IgD-negative memory B cell (primary cell): ENCODE data around the gene YJU2. TPM values are rescaled to one million over a fixed set of nuclear protein-coding genes. Genes with fewer than 3 reads are reported as not detected.

Experiments used
- H3K27ac Mint-ChIP-seq, 3 donors: one replicate each; pipeline ENCODE4 v1.8.0; 2020 to 2022; ENCODE audit warnings: mild to moderate bottlenecking in 3 of 3, mixed read lengths in 3 of 3, moderate library complexity in 1 of 3
- H3K27me3 Mint-ChIP-seq: one replicate; pipeline ENCODE4 v1.8.0; 2021; ENCODE audit warnings: mixed read lengths
- H3K36me3 Mint-ChIP-seq: one replicate; pipeline ENCODE4 v1.8.0; 2020; ENCODE audit warnings: mild to moderate bottlenecking, mixed read lengths
- H3K4me1 Mint-ChIP-seq, 3 donors: one replicate each; pipeline ENCODE4 v1.8.0; 2020 to 2022; ENCODE audit warnings: mixed read lengths in 3 of 3, mild to moderate bottlenecking in 1 of 3
- H3K4me3 Mint-ChIP-seq, 4 donors: one replicate each; pipeline ENCODE4 v1.8.0; 2020 to 2022; ENCODE audit warnings: mild to moderate bottlenecking in 4 of 4, mixed read lengths in 4 of 4, moderate library complexity in 3 of 4
- H3K9me3 Mint-ChIP-seq, 3 donors: one replicate each; pipeline ENCODE4 v1.8.0; 2020 to 2021; ENCODE audit warnings: mixed read lengths in 3 of 3, mild to moderate bottlenecking in 1 of 3
- polyA plus RNA-seq: library from polyadenylated mRNA; unstranded; fragments of 300-500 nt; fragmentation: Illumina TruSeq; gene quantifications from one replicate; pipeline ENCODE4 v1.2.3, GENCODE V29; 2021

Gene YJU2
- polyA plus RNA-seq, 1 donor from 2014 or later = 45.6 TPM

- no peaks in the 10 kb centered on the region for H3K36me3 Mint-ChIP-seq
- no peaks in the 10 kb centered on the region for H3K9me3 Mint-ChIP-seq
- no peak overlapping the region for H3K27ac Mint-ChIP-seq
- H3K27me3 Mint-ChIP-seq = no peaks in the 10 kb centered on the region
- H3K4me3 Mint-ChIP-seq = no peak overlapping the region
- H3K4me1 Mint-ChIP-seq = no peaks in the 10 kb centered on the region
Observed at GRCh38 chr19:4310247-4311121, 63.6 kb downstream of the YJU2 start.

GRCh38 chr19:4313847-4314490, 67.1 kb downstream of the YJU2 start:
- Mint-ChIP-seq H3K4me3 (no peak overlapping the region), H3K27ac (no peak overlapping the region), H3K27me3 (no peaks in the 10 kb centered on the region), H3K4me1 (no peaks in the 10 kb centered on the region), H3K36me3 (no peaks in the 10 kb centered on the region), H3K9me3 (no peaks in the 10 kb centered on the region)

- Mint-ChIP-seq H3K27me3 (no peaks in the 10 kb centered on the region), H3K4me1 (no peaks in the 10 kb centered on the region), H3K9me3 (no peaks in the 10 kb centered on the region), H3K4me3 (no peak overlapping the region), H3K36me3 (no peaks in the 10 kb centered on the region), H3K27ac (no peak overlapping the region)
Observed at GRCh38 chr19:4316956-4317355, 70.1 kb downstream of the YJU2 start.

GRCh38 chr19:4318460-4318859, 71.6 kb downstream of the YJU2 start:
- peak overlapping the region in 1 of 4 donors; percentile 47 for H3K4me3 Mint-ChIP-seq
- H3K27ac Mint-ChIP-seq = no peak overlapping the region
- no peaks in the 10 kb centered on the region for H3K36me3 Mint-ChIP-seq
- H3K27me3 Mint-ChIP-seq = no peaks in the 10 kb centered on the region
- H3K9me3 Mint-ChIP-seq = no peaks in the 10 kb centered on the region
- no peaks in the 10 kb centered on the region for H3K4me1 Mint-ChIP-seq

Other genes with a start within 250 kb of the YJU2 start
- 8.9 TPM for gene PIAS4, start 239.3 kb upstream of the YJU2 start, polyA plus RNA-seq
- gene ZBTB7A, start 180.2 kb upstream of the YJU2 start, polyA plus RNA-seq = 75.7 TPM
- 69.1 TPM for gene MAP2K2, start 123.0 kb upstream of the YJU2 start, polyA plus RNA-seq
- gene CREB3L3, start 93.4 kb upstream of the YJU2 start, polyA plus RNA-seq = not detected
- 4.8 TPM for gene SIRT6, start 64.5 kb upstream of the YJU2 start, polyA plus RNA-seq
- gene ANKRD24, start 64.4 kb upstream of the YJU2 start, polyA plus RNA-seq = not detected
- 24.2 TPM for gene EBI3, start 17.6 kb upstream of the YJU2 start, polyA plus RNA-seq
- gene SHD, start 32.2 kb downstream of the YJU2 start, polyA plus RNA-seq = not detected
- 1.9 TPM for gene TMIGD2, start 55.3 kb downstream of the YJU2 start, polyA plus RNA-seq
- gene FSD1, start 57.5 kb downstream of the YJU2 start, polyA plus RNA-seq = 0.58 TPM
- gene STAP2, start 91.7 kb downstream of the YJU2 start, polyA plus RNA-seq = not detected
- gene MPND, start 96.5 kb downstream of the YJU2 start, polyA plus RNA-seq = 9.7 TPM
- gene SH3GL1, start 153.5 kb downstream of the YJU2 start, polyA plus RNA-seq = 23.7 TPM
- 6.9 TPM for gene CHAF1A, start 155.6 kb downstream of the YJU2 start, polyA plus RNA-seq
- 7.0 TPM for gene UBXN6, start 210.7 kb downstream of the YJU2 start, polyA plus RNA-seq
- 31.9 TPM for gene HDGFL2, start 225.2 kb downstream of the YJU2 start, polyA plus RNA-seq